ENCODE data around the gene CRELD2. TPM values are rescaled to one million over a fixed set of nuclear protein-coding genes. Genes with fewer than 3 reads are reported as not detected.

The CRELD2 gene
- total and polyA plus RNA-seq, 2 of the 13 experiments (the other 11 are each of a cell fraction or from before 2014, with no cell fraction given) = 17.2 to 44.7 TPM

DNA sequence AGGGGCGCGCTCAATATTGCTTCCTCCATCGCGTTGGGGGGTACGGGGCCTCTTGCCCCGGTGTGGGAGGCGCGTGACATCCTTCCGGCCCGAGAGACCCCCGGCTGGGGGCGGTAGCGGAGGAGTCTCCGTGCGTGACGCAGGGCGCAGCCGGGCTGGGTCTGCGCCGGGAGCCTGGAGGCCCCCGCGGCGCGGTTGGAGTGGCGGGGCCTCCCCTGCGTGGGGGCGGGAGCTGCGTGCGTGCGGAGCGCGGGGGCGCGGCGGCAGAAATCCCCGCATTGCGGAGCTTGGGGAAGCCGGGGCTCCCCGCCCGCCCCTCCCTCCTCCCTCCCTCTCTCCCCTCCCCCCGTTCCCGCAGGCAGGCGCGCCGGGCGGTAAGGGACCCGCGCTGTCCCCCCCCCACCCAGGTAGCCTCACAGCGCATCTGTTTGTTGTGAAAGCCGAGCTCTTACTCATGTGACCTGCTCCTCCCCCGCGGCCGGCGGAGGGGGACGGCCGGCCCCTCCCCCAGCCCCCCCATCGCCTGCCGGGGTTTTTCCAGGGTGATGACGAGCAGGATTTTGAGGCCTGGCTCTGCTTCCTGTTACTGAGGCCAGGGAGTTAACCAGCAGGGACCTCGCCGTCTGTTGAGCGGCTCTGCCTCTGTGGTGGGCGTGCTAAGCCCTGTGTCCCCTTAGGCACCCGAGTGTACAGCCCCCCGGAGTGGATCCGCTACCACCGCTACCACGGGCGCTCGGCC, 43.7 kb downstream of the CRELD2 start (continued):
- TF ChIP-seq ZNF563 (CRISPR knock-in tag; IDR thresholded peaks at IDR 0.05) (no peak), ZNF354B (CRISPR knock-in tag; IDR thresholded peaks at IDR 0.05) (no peak), ZNF724P (CRISPR knock-in tag; IDR thresholded peaks at IDR 0.05; ENCODE audit: borderline replicate concordance) (0 out of 2 replicates have a peak, but pooled peaks have one; percentile 28), TBL1XR1 (IDR thresholded peaks at IDR 0.05; ENCODE audit: borderline replicate concordance, low read length, partially characterized antibody) (no peak), ZFP41 (CRISPR knock-in tag; IDR thresholded peaks at IDR 0.05; ENCODE audit: borderline replicate concordance) (no peak), IRF2 (CRISPR knock-in tag; IDR thresholded peaks at IDR 0.05) (no peak), ZNF3 (CRISPR knock-in tag; IDR thresholded peaks at IDR 0.05) (no peak), ZNF7 (CRISPR knock-in tag; IDR thresholded peaks at IDR 0.05) (no peak), NBN (conservative IDR thresholded peaks at IDR 0.05) (no peak), TOE1 (CRISPR knock-in tag; IDR thresholded peaks at IDR 0.05) (no peak), MED1 (CRISPR knock-in tag; IDR thresholded peaks at IDR 0.05) (peak; percentile 4; the same call in 1 of the 2 replicates), MZF1 (CRISPR knock-in tag; IDR thresholded peaks at IDR 0.05; ENCODE audit: borderline replicate concordance) (0 out of 2 replicates have a peak, but pooled peaks have one; percentile 31), ESRRA (CRISPR knock-in tag; IDR thresholded peaks at IDR 0.05; ENCODE audit: low read depth) (no peak), REPIN1 (CRISPR knock-in tag; IDR thresholded peaks at IDR 0.05; ENCODE audit: borderline replicate concordance, low read depth) (no peak), ZNF12 (CRISPR knock-in tag; IDR thresholded peaks at IDR 0.05) (no peak)
- TF ChIP-seq, protein P1, sequence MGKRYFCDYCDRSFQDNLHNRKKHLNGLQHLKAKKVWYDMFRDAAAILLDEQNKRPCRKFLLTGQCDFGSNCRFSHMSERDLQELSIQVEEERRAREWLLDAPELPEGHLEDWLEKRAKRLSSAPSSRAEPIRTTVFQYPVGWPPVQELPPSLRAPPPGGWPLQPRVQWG (CRISPR knock-in tag; IDR thresholded peaks at IDR 0.05; ENCODE audit: borderline replicate concordance, low read depth) = no peak
- TF ChIP-seq, protein P2, sequence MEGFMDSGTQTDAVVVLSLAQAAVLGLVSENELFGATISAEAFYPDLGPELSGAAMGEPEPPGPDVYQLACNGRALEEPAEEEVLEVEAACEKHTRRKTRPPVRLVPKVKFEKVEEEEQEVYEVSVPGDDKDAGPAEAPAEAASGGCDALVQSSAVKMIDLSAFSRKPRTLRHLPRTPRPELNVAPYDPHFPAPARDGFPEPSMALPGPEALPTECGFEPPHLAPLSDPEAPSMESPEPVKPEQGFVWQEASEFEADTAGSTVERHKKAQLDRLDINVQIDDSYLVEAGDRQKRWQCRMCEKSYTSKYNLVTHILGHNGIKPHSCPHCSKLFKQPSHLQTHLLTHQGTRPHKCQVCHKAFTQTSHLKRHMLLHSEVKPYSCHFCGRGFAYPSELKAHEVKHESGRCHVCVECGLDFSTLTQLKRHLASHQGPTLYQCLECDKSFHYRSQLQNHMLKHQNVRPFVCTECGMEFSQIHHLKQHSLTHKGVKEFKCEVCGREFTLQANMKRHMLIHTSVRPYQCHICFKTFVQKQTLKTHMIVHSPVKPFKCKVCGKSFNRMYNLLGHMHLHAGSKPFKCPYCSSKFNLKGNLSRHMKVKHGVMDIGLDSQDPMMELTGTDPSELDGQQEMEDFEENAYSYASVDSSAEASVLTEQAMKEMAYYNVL (CRISPR knock-in tag; IDR thresholded peaks at IDR 0.05; ENCODE audit: borderline replicate concordance) = no peak
- TF ChIP-seq, protein P3, sequence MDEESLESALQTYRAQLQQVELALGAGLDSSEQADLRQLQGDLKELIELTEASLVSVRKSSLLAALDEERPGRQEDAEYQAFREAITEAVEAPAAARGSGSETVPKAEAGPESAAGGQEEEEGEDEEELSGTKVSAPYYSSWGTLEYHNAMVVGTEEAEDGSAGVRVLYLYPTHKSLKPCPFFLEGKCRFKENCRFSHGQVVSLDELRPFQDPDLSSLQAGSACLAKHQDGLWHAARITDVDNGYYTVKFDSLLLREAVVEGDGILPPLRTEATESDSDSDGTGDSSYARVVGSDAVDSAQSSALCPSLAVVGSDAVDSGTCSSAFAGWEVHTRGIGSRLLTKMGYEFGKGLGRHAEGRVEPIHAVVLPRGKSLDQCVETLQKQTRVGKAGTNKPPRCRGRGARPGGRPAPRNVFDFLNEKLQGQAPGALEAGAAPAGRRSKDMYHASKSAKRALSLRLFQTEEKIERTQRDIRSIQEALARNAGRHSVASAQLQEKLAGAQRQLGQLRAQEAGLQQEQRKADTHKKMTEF (CRISPR knock-in tag; IDR thresholded peaks at IDR 0.05) = peak; percentile 55; the same call in 1 of the 2 replicates
- TF ChIP-seq, protein P4, sequence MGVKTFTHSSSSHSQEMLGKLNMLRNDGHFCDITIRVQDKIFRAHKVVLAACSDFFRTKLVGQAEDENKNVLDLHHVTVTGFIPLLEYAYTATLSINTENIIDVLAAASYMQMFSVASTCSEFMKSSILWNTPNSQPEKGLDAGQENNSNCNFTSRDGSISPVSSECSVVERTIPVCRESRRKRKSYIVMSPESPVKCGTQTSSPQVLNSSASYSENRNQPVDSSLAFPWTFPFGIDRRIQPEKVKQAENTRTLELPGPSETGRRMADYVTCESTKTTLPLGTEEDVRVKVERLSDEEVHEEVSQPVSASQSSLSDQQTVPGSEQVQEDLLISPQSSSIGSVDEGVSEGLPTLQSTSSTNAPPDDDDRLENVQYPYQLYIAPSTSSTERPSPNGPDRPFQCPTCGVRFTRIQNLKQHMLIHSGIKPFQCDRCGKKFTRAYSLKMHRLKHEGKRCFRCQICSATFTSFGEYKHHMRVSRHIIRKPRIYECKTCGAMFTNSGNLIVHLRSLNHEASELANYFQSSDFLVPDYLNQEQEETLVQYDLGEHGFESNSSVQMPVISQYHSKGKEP (CRISPR knock-in tag; IDR thresholded peaks at IDR 0.05) = no peak
- TF ChIP-seq, protein P5, sequence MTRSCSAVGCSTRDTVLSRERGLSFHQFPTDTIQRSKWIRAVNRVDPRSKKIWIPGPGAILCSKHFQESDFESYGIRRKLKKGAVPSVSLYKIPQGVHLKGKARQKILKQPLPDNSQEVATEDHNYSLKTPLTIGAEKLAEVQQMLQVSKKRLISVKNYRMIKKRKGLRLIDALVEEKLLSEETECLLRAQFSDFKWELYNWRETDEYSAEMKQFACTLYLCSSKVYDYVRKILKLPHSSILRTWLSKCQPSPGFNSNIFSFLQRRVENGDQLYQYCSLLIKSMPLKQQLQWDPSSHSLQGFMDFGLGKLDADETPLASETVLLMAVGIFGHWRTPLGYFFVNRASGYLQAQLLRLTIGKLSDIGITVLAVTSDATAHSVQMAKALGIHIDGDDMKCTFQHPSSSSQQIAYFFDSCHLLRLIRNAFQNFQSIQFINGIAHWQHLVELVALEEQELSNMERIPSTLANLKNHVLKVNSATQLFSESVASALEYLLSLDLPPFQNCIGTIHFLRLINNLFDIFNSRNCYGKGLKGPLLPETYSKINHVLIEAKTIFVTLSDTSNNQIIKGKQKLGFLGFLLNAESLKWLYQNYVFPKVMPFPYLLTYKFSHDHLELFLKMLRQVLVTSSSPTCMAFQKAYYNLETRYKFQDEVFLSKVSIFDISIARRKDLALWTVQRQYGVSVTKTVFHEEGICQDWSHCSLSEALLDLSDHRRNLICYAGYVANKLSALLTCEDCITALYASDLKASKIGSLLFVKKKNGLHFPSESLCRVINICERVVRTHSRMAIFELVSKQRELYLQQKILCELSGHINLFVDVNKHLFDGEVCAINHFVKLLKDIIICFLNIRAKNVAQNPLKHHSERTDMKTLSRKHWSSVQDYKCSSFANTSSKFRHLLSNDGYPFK (CRISPR knock-in tag; IDR thresholded peaks at IDR 0.05; ENCODE audit: borderline replicate concordance) = no peak
- TF ChIP-seq, protein P6, sequence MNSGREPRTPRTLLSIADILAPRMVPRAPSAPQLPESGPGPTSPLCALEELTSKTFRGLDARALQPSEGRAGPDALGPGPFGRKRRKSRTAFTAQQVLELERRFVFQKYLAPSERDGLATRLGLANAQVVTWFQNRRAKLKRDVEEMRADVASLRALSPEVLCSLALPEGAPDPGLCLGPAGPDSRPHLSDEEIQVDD (CRISPR knock-in tag; IDR thresholded peaks at IDR 0.05; ENCODE audit: borderline replicate concordance) = 0 out of 2 replicates have a peak, but pooled peaks have one; percentile 11

Measured in HepG2 (cell line).